Lower leg skin (tissue), 3 donors: ENCODE data around the gene HECTD4.

ENCODE experiments used
- POLR2A ChIP-seq, 2 donors: fragments of 450-650 bp; IDR thresholded peaks; one replicate each; pipeline ENCODE4 v1.6.1; 2016 to 2017; ENCODE audit warnings: antibody characterized with exemption in 2 of 2, mild to moderate bottlenecking in 1 of 2, moderate library complexity in 1 of 2
- TF ChIP-seq, protein P1 (sequence below), 3 donors: fragments of 450-650 bp; IDR thresholded peaks; one replicate each; pipeline ENCODE4 v1.5.1; 2016; ENCODE audit warnings: antibody characterized with exemption in 3 of 3, mild to moderate bottlenecking in 3 of 3, moderate library complexity in 2 of 3

DNA sequence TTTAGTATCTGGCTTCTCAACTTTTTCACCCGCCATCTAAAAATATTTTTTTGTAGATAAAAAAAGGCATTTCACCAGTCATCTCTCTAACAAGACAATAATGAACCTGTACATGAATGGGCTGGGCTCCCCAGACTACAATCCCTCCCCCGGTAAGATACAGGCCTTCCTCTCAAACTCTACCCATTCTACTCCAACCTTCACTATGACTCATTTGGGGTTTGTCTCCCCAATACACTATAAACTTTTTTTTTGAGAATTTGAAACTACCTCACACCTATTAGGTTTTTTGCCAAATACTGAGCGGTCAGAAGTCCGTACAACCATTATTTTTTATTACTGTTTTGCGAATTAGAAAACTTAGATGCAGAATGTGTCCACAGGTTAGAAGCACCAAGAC lies 26.4 kb upstream of the HECTD4 start:
- TF ChIP-seq, protein P1, sequence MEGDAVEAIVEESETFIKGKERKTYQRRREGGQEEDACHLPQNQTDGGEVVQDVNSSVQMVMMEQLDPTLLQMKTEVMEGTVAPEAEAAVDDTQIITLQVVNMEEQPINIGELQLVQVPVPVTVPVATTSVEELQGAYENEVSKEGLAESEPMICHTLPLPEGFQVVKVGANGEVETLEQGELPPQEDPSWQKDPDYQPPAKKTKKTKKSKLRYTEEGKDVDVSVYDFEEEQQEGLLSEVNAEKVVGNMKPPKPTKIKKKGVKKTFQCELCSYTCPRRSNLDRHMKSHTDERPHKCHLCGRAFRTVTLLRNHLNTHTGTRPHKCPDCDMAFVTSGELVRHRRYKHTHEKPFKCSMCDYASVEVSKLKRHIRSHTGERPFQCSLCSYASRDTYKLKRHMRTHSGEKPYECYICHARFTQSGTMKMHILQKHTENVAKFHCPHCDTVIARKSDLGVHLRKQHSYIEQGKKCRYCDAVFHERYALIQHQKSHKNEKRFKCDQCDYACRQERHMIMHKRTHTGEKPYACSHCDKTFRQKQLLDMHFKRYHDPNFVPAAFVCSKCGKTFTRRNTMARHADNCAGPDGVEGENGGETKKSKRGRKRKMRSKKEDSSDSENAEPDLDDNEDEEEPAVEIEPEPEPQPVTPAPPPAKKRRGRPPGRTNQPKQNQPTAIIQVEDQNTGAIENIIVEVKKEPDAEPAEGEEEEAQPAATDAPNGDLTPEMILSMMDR (IDR thresholded peaks at IDR 0.05), result no peak
- TF ChIP-seq POLR2A (IDR thresholded peaks at IDR 0.05), result no peak
